Measurements from ENCODE around the gene SLC15A4.

The SLC15A4 gene

DNA sequence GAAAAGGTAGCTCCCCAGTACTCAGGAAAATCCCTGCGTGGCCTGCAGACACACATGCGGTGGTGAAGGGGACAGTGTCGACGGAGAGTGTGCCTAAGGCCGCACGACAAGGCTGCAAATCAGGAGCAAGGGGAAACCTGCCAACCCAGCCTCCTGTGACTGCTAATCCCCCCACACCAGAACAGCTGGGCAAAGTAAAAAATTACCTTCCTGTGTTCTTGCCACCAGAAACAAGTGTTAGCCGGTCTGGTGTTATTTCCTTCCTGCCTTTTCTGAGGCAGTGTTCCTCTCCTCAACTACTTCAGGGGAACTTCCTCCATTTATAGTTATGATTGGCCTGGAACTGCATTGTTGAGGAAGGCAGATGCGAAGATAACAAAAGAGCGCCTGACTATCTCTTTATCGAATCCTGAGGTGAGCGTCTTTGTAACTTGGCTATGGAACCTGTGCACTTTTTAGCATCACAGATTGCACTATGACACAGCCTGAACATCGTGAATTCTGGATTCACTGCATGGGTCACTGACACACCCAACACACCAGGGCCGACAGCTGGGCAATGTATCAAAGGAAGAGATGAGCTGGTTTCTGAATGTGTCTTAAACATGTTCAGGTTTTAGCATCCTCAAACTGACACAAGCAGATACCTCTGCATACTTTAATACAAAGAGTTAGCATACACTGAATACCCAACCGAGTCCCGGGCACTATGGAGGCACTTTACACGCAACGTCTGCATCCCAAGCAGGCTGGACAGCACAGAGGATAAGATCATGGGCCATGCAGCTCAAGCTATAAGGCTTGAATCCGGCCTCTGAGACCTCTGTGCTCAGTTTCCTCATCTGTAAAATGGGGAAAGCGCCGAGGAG lies 28.9 kb downstream of the SLC15A4 start:
- Histone ChIP-seq H3K36me3 (peaks cover 73% of the 10 kb centered on the region), H3K27me3 (ENCODE audit: insufficient read depth, low read depth, severe bottlenecking) (no peaks in the 10 kb centered on the region), H3K9me3 (ENCODE audit: severe bottlenecking) (no peaks in the 10 kb centered on the region), H3K4me3 (ENCODE audit: low read depth, low read length) (no peak overlapping the region), H3K27ac (no peak overlapping the region)
- DNase-seq: no peak
- TF ChIP-seq, protein P1, sequence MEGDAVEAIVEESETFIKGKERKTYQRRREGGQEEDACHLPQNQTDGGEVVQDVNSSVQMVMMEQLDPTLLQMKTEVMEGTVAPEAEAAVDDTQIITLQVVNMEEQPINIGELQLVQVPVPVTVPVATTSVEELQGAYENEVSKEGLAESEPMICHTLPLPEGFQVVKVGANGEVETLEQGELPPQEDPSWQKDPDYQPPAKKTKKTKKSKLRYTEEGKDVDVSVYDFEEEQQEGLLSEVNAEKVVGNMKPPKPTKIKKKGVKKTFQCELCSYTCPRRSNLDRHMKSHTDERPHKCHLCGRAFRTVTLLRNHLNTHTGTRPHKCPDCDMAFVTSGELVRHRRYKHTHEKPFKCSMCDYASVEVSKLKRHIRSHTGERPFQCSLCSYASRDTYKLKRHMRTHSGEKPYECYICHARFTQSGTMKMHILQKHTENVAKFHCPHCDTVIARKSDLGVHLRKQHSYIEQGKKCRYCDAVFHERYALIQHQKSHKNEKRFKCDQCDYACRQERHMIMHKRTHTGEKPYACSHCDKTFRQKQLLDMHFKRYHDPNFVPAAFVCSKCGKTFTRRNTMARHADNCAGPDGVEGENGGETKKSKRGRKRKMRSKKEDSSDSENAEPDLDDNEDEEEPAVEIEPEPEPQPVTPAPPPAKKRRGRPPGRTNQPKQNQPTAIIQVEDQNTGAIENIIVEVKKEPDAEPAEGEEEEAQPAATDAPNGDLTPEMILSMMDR (IDR thresholded peaks at IDR 0.05; ENCODE audit: low read depth, low read length): no peak

DNA sequence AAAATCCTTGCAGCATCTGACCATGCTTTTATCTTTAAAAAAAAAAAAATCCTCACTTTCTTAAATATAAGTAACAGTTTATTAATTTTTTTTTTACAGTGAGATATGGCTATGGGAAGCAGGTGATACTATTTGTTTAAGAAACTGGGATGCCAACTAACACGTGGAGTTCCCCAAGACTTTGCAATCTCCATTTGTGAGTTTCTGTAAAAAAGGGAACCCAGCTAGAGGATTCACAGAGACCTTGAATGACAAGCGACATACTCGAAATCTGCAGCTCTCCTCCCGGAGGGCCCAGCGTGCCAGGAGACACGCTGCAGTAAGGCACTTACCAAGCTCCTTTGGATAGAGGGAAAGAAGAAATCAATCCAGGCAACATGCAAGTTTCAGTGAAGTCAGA lies 30.1 kb downstream of the SLC15A4 start:
- no peak for DNase-seq
- H3K4me3 ChIP-seq (ENCODE audit: low read depth, low read length): no peak overlapping the region
- no peaks in the 10 kb centered on the region for H3K9me3 ChIP-seq (ENCODE audit: severe bottlenecking)
- peaks cover 65% of the 10 kb centered on the region for H3K36me3 ChIP-seq
- TF ChIP-seq, protein P1 (IDR thresholded peaks at IDR 0.05; ENCODE audit: low read depth, low read length): no peak
- no peaks in the 10 kb centered on the region for H3K27me3 ChIP-seq (ENCODE audit: insufficient read depth, low read depth, severe bottlenecking)
- H3K27ac ChIP-seq: no peak overlapping the region

DNA sequence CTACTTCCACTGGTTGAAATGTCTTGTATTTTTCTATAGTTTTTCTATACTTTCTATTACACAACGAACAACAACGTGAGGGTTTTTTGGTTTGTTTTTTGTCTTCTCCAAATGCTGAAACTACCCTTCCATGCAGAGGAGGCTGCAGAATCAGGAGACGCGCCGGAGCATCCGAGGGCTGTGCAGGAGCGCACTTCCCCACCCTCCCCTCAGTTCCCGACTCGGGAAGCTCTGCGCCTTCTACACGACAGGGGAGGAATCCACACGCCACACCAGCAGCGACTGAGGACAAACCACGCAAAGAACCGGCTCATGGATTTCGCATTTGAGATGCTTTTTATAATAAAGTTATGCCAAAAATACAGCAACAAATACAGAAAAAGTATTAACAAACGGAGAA lies 30.9 kb downstream of the SLC15A4 start:
- Histone ChIP-seq H3K27ac (no peak overlapping the region), H3K9me3 (ENCODE audit: severe bottlenecking) (no peaks in the 10 kb centered on the region), H3K4me3 (ENCODE audit: low read depth, low read length) (no peak overlapping the region), H3K27me3 (ENCODE audit: insufficient read depth, low read depth, severe bottlenecking) (no peaks in the 10 kb centered on the region), H3K36me3 (peaks cover 57% of the 10 kb centered on the region)
- TF ChIP-seq, protein P1 (IDR thresholded peaks at IDR 0.05; ENCODE audit: low read depth, low read length): no peak
- DNase-seq: no peak

DNA sequence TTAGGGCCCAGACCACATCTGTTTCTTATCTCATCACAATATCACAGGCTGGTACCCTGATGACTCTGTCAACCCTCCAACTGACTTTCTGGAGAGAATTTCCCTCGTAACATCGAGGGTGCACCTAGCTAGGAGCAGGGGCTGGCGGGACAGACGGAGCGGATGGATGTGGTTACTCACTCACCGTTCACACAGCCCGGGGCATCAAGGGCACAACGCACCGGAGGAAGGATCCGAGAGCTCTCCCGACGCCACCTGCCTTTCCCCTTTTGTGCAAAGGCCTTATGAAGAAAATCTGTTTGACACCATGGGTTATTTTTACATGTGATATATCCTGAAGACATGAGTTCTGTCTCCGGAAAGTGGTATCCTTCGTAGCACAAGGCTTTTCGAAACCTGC lies 31.4 kb downstream of the SLC15A4 start:
- no peak overlapping the region for H3K4me3 ChIP-seq (ENCODE audit: low read depth, low read length)
- H3K36me3 ChIP-seq: peaks cover 52% of the 10 kb centered on the region
- no peak for DNase-seq
- no peak overlapping the region for H3K27ac ChIP-seq
- TF ChIP-seq, protein P1 (IDR thresholded peaks at IDR 0.05; ENCODE audit: low read depth, low read length): no peak
- H3K27me3 ChIP-seq (ENCODE audit: insufficient read depth, low read depth, severe bottlenecking): no peaks in the 10 kb centered on the region
- no peaks in the 10 kb centered on the region for H3K9me3 ChIP-seq (ENCODE audit: severe bottlenecking)

DNA sequence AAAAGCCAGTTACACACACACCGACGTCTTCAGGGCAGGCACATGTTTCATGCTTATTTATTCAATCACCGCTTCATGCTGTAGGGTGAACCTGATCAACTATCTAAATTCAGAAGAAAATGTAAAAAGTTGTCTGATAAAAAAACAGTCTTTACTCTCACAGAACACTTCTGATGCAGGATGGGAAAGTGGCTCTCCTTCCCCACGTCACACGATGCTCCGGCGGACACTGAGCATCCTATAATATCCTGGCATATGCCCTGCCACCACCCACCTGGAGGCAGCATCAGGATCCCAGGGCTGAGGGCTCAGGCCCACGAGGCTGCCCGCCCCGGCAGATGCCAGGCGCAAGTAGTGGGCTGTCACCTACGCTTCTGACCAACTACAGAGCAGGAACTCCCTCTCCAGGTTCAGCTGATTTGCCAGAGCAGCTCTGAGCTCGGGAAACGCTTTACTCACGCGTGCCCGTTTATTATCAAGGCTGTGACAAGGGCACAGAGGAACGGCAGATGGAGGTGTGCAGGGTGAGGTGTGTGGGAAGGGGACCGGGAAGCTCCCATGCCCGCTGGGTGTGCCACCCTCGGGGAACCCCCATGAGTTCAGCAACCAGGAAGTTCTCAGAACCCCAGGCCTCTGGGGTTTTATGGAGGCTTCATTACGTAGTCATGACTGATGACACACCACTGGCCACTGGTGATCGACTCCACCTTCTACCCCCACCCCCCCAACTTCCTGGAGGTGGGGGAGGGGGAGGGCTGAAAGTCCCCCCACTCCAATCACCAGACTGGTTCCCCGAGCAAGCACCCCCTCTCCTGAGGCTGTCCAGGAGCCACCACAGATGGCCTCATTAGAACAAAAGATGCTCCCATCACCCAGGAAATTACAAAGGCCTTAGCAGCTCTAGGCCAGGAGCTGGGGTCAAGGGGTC lies 32.1 kb downstream of the SLC15A4 start:
- Histone ChIP-seq H3K36me3 (peaks cover 45% of the 10 kb centered on the region), H3K27me3 (ENCODE audit: insufficient read depth, low read depth, severe bottlenecking) (no peaks in the 10 kb centered on the region), H3K4me3 (ENCODE audit: low read depth, low read length) (no peak overlapping the region), H3K27ac (no peak overlapping the region), H3K9me3 (ENCODE audit: severe bottlenecking) (no peaks in the 10 kb centered on the region)
- TF ChIP-seq, protein P1 (IDR thresholded peaks at IDR 0.05; ENCODE audit: low read depth, low read length): no peak
- DNase-seq: no peak
